Left lung (tissue), 14 donors: ENCODE data around the gene MRPL44. TPM values are rescaled to one million over a fixed set of nuclear protein-coding genes. Genes with fewer than 3 reads are reported as not detected.
A peak's percentile ranks its signal among the peaks of the same experiment; 100 is the strongest.

ENCODE experiments used
- ATAC-seq: fragments of 200-7000 bp; cut with Tn5 transposase; one replicate; pipeline ENCODE4 v1.9.1; 2020; ENCODE audit warnings: moderate library complexity
- DNase-seq, 4 donors: peaks; one replicate each; pipeline ENCODE4 v3.0.0-alpha.2; 2013 to 2020
- H3K27ac ChIP-seq, 2 donors: fragments of 200-600 bp; sonication (generic) in 1 of 2; one replicate each; pipeline versions ENCODE4 v1.5.0 to v1.8.0; 2020 to 2021
- H3K27me3 ChIP-seq, 2 donors: fragments of 200-600 bp; sonication (generic) in 1 of 2; one replicate each; pipeline versions ENCODE4 v1.5.0 to v1.8.0; 2020 to 2021
- H3K36me3 ChIP-seq, 2 donors: fragments of 200-600 bp; sonication (generic) in 1 of 2; one replicate each; pipeline versions ENCODE4 v1.5.0 to v1.8.0; 2020 to 2021
- H3K4me1 ChIP-seq, 2 donors: fragments of 200-600 bp; one replicate each; pipeline ENCODE4 v1.8.0; 2021
- H3K4me3 ChIP-seq, 2 donors: fragments of 200-600 bp; sonication (generic) in 1 of 2; one replicate each; pipeline versions ENCODE4 v1.5.0 to v1.8.0; 2020 to 2021; ENCODE audit warnings: mild to moderate bottlenecking in 1 of 2
- H3K9me3 ChIP-seq, 2 donors: fragments of 200-600 bp; sonication (generic) in 1 of 2; one replicate each; pipeline versions ENCODE4 v1.5.0 to v1.8.0; 2020 to 2021
- intact Hi-C, 2 donors: fragments of 100-400 bp; cut with DNase I; formaldehyde crosslinking; loops; one replicate each; pipeline versions ENCODE4 v1.11.2 to v1.14.2; 2022
- long read RNA-seq, 12 donors: library from polyadenylated mRNA in 2 of 12; unstranded in 2 of 12; transcript quantifications; one replicate each; pipeline ENCODE4 v2.0.0 and lab custom pipeline, GENCODE V29; 2019 to 2026
- polyA plus RNA-seq, 6 donors: library from polyadenylated mRNA; unstranded; fragments of 120-200 nt; gene quantifications; one replicate each; pipeline ENCODE4 v1.2.1, GENCODE V29; 2013; ENCODE audit not compliant: insufficient read length in 6 of 6
- total RNA-seq, 2 donors: library from RNA; stranded (reverse); fragmentation: NEBNext Ultra II Directional; extraction: Animal tissue kit (Norgen Biotek cat#: 25700); gene quantifications; one replicate each; pipeline ENCODE4 v1.2.1, GENCODE V29; 2021
- TF ChIP-seq, protein P1 (sequence below), 2 donors: fragments of 200-600 bp; sonication (generic) in 1 of 2; IDR thresholded peaks; one replicate each; pipeline versions ENCODE4 v1.5.0 to v1.8.0; 2021; ENCODE audit warnings: antibody characterized with exemption in 2 of 2
- donor health status: DM: no; HTN: yes; CAD: no.
- donor health status: DM: no; HTN: no; CAD: no.

Gene MRPL44
- 10 to 100 TPM; 23.1 to 24.3 TPM for total RNA-seq
- 10 to 100 TPM; 25.1 to 26.8 (median 25.7) TPM for polyA plus RNA-seq
- long read RNA-seq, donor 1, transcript MRPL44-201 (4 exons, 1,748 nt), result major isoform, 30 of 35 reads
- long read RNA-seq, donor 1, partial matches to known transcripts, result 5 of 35 reads
- long read RNA-seq, donor 1, other reads (novel, unspliced or antisense), result 0 of 35 reads
- long read RNA-seq, donor 2, transcript MRPL44-201 (4 exons, 1,748 nt), result major isoform, 14 of 14 reads
- long read RNA-seq, donor 2, partial matches to known transcripts, result 0 of 14 reads
- long read RNA-seq, donor 2, other reads (novel, unspliced or antisense), result 0 of 14 reads
- long read RNA-seq, donor 3, transcript MRPL44-201 (4 exons, 1,748 nt), result major isoform, 24 of 24 reads
- long read RNA-seq, donor 3, partial matches to known transcripts, result 0 of 24 reads
- long read RNA-seq, donor 3, other reads (novel, unspliced or antisense), result 0 of 24 reads
- long read RNA-seq, donor 4, transcript MRPL44-201 (4 exons, 1,748 nt), result major isoform, 33 of 37 reads
- long read RNA-seq, donor 4, partial matches to known transcripts, result 0 of 37 reads
- long read RNA-seq, donor 4, other reads (novel, unspliced or antisense), result 4 of 37 reads
- long read RNA-seq, donor 5, transcript MRPL44-201 (4 exons, 1,748 nt), result major isoform, 8 of 8 reads
- long read RNA-seq, donor 5, partial matches to known transcripts, result 0 of 8 reads
- long read RNA-seq, donor 5, other reads (novel, unspliced or antisense), result 0 of 8 reads
- long read RNA-seq, donor 6, transcript MRPL44-201 (4 exons, 1,748 nt), result major isoform, 13 of 34 reads
- long read RNA-seq, donor 6, partial matches to known transcripts, result 21 of 34 reads
- long read RNA-seq, donor 6, other reads (novel, unspliced or antisense), result 0 of 34 reads
- long read RNA-seq, donor 7, partial matches to known transcripts, result 0 of 4 reads
- long read RNA-seq, donor 7, other reads (novel, unspliced or antisense), result 0 of 4 reads
- long read RNA-seq, donor 8, transcript MRPL44-201 (4 exons, 1,748 nt), result major isoform, 12 of 12 reads
- long read RNA-seq, donor 8, partial matches to known transcripts, result 0 of 12 reads
- long read RNA-seq, donor 8, other reads (novel, unspliced or antisense), result 0 of 12 reads
- long read RNA-seq, donor 9, result 0 reads
- long read RNA-seq, donor 10, transcript MRPL44-201 (4 exons, 1,748 nt), result major isoform, 21 of 24 reads
- long read RNA-seq, donor 10, partial matches to known transcripts, result 0 of 24 reads
- long read RNA-seq, donor 10, other reads (novel, unspliced or antisense), result 3 of 24 reads
- long read RNA-seq, donor 11, transcript MRPL44-201 (4 exons, 1,748 nt), result major isoform, 23 of 23 reads
- long read RNA-seq, donor 11, partial matches to known transcripts, result 0 of 23 reads
- long read RNA-seq, donor 11, other reads (novel, unspliced or antisense), result 0 of 23 reads
- long read RNA-seq, donor 12, transcript MRPL44-201 (4 exons, 1,748 nt), result major isoform, 10 of 10 reads
- long read RNA-seq, donor 12, partial matches to known transcripts, result 0 of 10 reads
- long read RNA-seq, donor 12, other reads (novel, unspliced or antisense), result 0 of 10 reads

DNA sequence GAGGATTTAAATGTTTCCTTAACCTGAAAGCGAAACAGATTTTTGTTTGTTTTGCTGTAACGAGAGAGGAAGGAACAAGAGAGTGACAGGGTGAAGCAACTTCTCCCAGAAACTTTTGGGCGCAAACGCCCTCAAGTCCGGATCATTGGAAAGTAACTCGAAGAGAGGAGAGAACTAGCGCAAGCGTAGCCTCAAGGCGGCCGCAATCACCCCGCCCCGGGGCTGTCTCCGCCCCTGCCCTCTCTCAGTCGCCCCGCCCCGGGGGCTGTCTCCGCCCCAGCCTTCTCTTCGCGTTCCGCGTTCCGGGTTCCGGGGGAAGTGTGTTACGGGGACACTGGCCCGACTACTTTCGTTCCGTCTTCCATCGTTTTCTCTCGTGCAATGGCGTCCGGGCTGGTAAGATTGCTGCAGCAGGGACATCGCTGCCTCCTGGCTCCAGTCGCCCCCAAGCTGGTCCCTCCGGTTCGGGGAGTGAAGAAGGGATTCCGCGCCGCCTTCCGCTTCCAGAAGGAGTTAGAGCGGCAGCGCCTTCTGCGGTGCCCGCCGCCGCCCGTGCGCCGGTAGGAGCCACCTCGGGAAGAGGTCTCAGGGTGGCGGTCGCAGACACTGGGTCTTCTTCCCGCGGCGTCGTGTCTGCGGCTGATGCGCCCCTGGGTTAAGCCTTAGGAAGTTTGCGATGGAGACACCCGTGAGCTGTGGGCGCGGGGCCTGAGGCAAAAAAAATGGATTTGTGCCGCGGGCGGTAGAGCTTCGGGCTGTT, at the start of gene MRPL44:
TSS of gene MRPL44 (plus strand) at position 372 of the 760 bp plus-strand sequence. CDS start at position 382, 10 bp downstream.
- TF ChIP-seq, protein P1, sequence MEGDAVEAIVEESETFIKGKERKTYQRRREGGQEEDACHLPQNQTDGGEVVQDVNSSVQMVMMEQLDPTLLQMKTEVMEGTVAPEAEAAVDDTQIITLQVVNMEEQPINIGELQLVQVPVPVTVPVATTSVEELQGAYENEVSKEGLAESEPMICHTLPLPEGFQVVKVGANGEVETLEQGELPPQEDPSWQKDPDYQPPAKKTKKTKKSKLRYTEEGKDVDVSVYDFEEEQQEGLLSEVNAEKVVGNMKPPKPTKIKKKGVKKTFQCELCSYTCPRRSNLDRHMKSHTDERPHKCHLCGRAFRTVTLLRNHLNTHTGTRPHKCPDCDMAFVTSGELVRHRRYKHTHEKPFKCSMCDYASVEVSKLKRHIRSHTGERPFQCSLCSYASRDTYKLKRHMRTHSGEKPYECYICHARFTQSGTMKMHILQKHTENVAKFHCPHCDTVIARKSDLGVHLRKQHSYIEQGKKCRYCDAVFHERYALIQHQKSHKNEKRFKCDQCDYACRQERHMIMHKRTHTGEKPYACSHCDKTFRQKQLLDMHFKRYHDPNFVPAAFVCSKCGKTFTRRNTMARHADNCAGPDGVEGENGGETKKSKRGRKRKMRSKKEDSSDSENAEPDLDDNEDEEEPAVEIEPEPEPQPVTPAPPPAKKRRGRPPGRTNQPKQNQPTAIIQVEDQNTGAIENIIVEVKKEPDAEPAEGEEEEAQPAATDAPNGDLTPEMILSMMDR (IDR thresholded peaks at IDR 0.05), result no peak
- Histone ChIP-seq H3K36me3 (peaks cover 0 to 24% of the 10 kb centered on the region in 2 donors), H3K4me3 (peak within 1 kb of the TSS; percentile 86 to 93), H3K4me1 (peaks cover 17 to 53% of the 10 kb centered on the region in 2 donors), H3K27ac (peak within 1 kb of the TSS; percentile 88 to 96), H3K27me3 (no peaks in the 10 kb centered on the region), H3K9me3 (no peaks in the 10 kb centered on the region)
- ATAC-seq (peak; percentile 100), DNase-seq (peak; percentile 95 to 100 (median 98))
- intact Hi-C loops, result no loop called here

DNA sequence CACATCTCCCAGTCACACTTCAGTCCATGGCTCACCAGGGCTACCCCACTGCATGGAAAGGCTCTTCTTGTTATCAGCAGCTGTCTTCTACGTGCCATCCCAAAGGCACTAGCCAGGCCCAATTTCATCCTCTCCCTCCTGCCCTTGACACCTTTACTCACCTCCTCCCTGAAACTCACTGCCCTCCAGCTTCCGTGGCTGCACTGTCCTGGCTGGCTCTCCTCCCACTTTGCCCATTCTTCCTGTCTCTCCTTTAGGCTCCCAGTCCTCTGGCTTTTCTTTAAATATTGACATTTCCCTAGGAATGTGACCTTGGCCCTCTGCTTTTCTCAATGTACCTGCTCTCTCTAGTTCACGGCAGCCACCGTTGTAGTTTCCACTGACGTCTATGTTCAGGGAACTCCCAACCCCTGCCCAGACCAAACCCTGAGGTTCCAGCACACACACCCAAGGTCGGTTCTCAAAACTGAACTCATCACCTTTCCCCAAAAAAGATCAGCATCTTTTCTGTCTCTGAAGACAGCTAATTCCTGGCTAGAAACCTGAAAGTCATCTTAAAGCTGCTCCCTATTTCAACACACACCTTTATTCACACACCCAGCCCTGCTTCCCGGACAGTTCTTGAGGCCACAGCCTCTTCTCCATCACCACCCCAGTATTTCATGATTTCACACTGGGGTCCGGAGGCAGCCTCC, 48.8 kb upstream of the MRPL44 start:
- DNase-seq, result no peak
- Histone ChIP-seq H3K9me3 (no peaks in the 10 kb centered on the region), H3K4me1 (peaks cover 0 to 19% of the 10 kb centered on the region in 2 donors), H3K36me3 (peaks cover 0 to 18% of the 10 kb centered on the region in 2 donors), H3K4me3 (no peak overlapping the region), H3K27me3 (no peaks in the 10 kb centered on the region), H3K27ac (peak overlapping the region in 1 of 2 donors; percentile 15)
- ATAC-seq, result peak; percentile 65
- intact Hi-C loops, result no loop called here
- TF ChIP-seq, protein P1 (IDR thresholded peaks at IDR 0.05), result no peak

- intact Hi-C loops, result no loop called here
- DNase-seq, result no peak
Measured at GRCh38 chr2:223909001-223909741, 48.1 kb upstream of the MRPL44 start.

More at GRCh38 chr2:223909001-223909741, 48.1 kb upstream of the MRPL44 start:
- H3K27ac ChIP-seq, result peak overlapping the region in 1 of 2 donors; percentile 15
- H3K4me3 ChIP-seq, result no peak overlapping the region
- peaks cover 0 to 12% of the 10 kb centered on the region in 2 donors for H3K36me3 ChIP-seq
- peaks cover 0 to 25% of the 10 kb centered on the region in 2 donors for H3K4me1 ChIP-seq
- TF ChIP-seq, protein P1 (IDR thresholded peaks at IDR 0.05), result no peak
- ATAC-seq, result no peak
- no peaks in the 10 kb centered on the region for H3K27me3 ChIP-seq
- no peaks in the 10 kb centered on the region for H3K9me3 ChIP-seq
